ENCODE measurements around the gene TRIM69.
"Not testable (repeated sequence)": the region's sequence is repeated elsewhere in the genome, so short reads cannot be mapped to it uniquely, and the experiment has no call there.

The TRIM69 gene

GRCh38 chr15:44736181-44736765 lies at the start of gene TRIM69:
TRIM69 (plus strand) TSS chr15:44736528; CDS start chr15:44736705, 177 bp downstream.
- Histone ChIP-seq H3K79me2 (ENCODE audit: insufficient read depth, low read length) (no peaks in the 10 kb centered on the region; the same call in 1 of the 2 replicates), H3K4me2 (ENCODE audit: low read depth, low read length, poor library complexity, severe bottlenecking) (no peak within 1 kb of the TSS), H3K27me3 (ENCODE audit: insufficient read depth, low read length, poor library complexity, severe bottlenecking) (no peaks in the 10 kb centered on the region), H4K20me1 (ENCODE audit: insufficient read depth, low read length, poor library complexity, severe bottlenecking) (no peaks in the 10 kb centered on the region), H3K9me3 (ENCODE audit: insufficient read depth, low read depth, low read length) (no peaks in the 10 kb centered on the region), H3K4me1 (ENCODE audit: insufficient read depth, low read length, poor library complexity, severe bottlenecking) (peaks cover 8% of the 10 kb centered on the region), H3F3A (ENCODE audit: low read depth) (no peaks in the 10 kb centered on the region), H3K4me3 (ENCODE audit: low read length, poor library complexity, severe bottlenecking) (no peak within 1 kb of the TSS), H3K36me3 (ENCODE audit: insufficient read depth, low read length) (no peaks in the 10 kb centered on the region), H3K9me2 (replicated peaks; ENCODE audit: low read depth, low read length) (no peaks in the 10 kb centered on the region), H2AFZ (ENCODE audit: low read length) (peak within 1 kb of the TSS; percentile 47; the same call in 1 of the 2 replicates), H3K9ac (ENCODE audit: low read depth, low read length, poor library complexity, severe bottlenecking) (peak within 1 kb of the TSS; percentile 27)
- no peak for TF ChIP-seq EZH2phosphoT487 (IDR thresholded peaks at IDR 0.05; ENCODE audit: borderline replicate concordance)
- TF ChIP-seq, protein P1, sequence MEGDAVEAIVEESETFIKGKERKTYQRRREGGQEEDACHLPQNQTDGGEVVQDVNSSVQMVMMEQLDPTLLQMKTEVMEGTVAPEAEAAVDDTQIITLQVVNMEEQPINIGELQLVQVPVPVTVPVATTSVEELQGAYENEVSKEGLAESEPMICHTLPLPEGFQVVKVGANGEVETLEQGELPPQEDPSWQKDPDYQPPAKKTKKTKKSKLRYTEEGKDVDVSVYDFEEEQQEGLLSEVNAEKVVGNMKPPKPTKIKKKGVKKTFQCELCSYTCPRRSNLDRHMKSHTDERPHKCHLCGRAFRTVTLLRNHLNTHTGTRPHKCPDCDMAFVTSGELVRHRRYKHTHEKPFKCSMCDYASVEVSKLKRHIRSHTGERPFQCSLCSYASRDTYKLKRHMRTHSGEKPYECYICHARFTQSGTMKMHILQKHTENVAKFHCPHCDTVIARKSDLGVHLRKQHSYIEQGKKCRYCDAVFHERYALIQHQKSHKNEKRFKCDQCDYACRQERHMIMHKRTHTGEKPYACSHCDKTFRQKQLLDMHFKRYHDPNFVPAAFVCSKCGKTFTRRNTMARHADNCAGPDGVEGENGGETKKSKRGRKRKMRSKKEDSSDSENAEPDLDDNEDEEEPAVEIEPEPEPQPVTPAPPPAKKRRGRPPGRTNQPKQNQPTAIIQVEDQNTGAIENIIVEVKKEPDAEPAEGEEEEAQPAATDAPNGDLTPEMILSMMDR (conservative IDR thresholded peaks at IDR 0.05; ENCODE audit: low read length), result no peak

GRCh38 chr15:44689318-44689717 lies 47.0 kb upstream of the TRIM69 start:
- H4K20me1 ChIP-seq (ENCODE audit: insufficient read depth, low read length, poor library complexity, severe bottlenecking); H3K27me3 ChIP-seq (ENCODE audit: insufficient read depth, low read length, poor library complexity, severe bottlenecking); H2AFZ ChIP-seq (ENCODE audit: low read length); H3K4me2 ChIP-seq (ENCODE audit: low read depth, low read length, poor library complexity, severe bottlenecking); H3K9ac ChIP-seq (ENCODE audit: low read depth, low read length, poor library complexity, severe bottlenecking); H3K4me3 ChIP-seq (ENCODE audit: low read length, poor library complexity, severe bottlenecking); H3K79me2 ChIP-seq (ENCODE audit: insufficient read depth, low read length); H3F3A ChIP-seq (ENCODE audit: low read depth); H3K4me1 ChIP-seq (ENCODE audit: insufficient read depth, low read length, poor library complexity, severe bottlenecking); H3K36me3 ChIP-seq (ENCODE audit: insufficient read depth, low read length); H3K9me2 ChIP-seq (replicated peaks; ENCODE audit: low read depth, low read length); H3K9me3 ChIP-seq (ENCODE audit: insufficient read depth, low read depth, low read length): not testable (repeated sequence)

GRCh38 chr15:44690245-44690644 lies 46.1 kb upstream of the TRIM69 start:
- not testable (repeated sequence) for H3K9ac ChIP-seq (ENCODE audit: low read depth, low read length, poor library complexity, severe bottlenecking); H3K4me3 ChIP-seq (ENCODE audit: low read length, poor library complexity, severe bottlenecking)

DNA sequence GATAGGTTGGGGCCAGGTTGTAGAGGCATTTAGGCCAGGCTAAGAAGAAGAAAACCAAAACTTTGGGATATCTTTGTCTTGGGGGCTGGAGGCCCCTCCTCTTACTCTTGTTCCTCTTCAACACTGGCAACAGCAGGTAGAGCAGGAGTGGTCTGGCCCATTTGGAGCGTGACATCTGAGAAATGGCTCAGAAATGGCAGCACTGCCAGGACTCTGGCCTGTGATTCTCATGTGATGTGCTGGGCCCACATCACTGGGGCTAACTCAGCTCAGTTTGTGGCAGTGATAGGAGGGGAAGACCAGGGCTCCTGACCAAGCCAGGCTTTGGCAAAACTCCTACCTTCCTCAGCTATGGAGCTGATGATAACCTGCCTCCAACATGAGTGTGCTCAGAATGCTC lies 43.7 kb upstream of the TRIM69 start:
- no peaks in the 10 kb centered on the region for H3K79me2 ChIP-seq (ENCODE audit: insufficient read depth, low read length)
- H3K36me3 ChIP-seq (ENCODE audit: insufficient read depth, low read length), result no peaks in the 10 kb centered on the region
- TF ChIP-seq, protein P1 (conservative IDR thresholded peaks at IDR 0.05; ENCODE audit: low read length), result no peak
- TF ChIP-seq EZH2phosphoT487 (IDR thresholded peaks at IDR 0.05; ENCODE audit: borderline replicate concordance), result no peak
- H3K9me2 ChIP-seq (replicated peaks; ENCODE audit: low read depth, low read length), result no peaks in the 10 kb centered on the region
- H3K4me1 ChIP-seq (ENCODE audit: insufficient read depth, low read length, poor library complexity, severe bottlenecking), result no peaks in the 10 kb centered on the region
- no peaks in the 10 kb centered on the region for H4K20me1 ChIP-seq (ENCODE audit: insufficient read depth, low read length, poor library complexity, severe bottlenecking)
- H3K27me3 ChIP-seq (ENCODE audit: insufficient read depth, low read length, poor library complexity, severe bottlenecking), result no peaks in the 10 kb centered on the region
- no peak overlapping the region for H2AFZ ChIP-seq (ENCODE audit: low read length)
- no peaks in the 10 kb centered on the region for H3F3A ChIP-seq (ENCODE audit: low read depth)
- no peak overlapping the region for H3K9ac ChIP-seq (ENCODE audit: low read depth, low read length, poor library complexity, severe bottlenecking)
- H3K9me3 ChIP-seq (ENCODE audit: insufficient read depth, low read depth, low read length), result no peaks in the 10 kb centered on the region
- H3K4me2 ChIP-seq (ENCODE audit: low read depth, low read length, poor library complexity, severe bottlenecking), result no peak overlapping the region
- H3K4me3 ChIP-seq (ENCODE audit: low read length, poor library complexity, severe bottlenecking), result no peak overlapping the region

More at GRCh38 chr15:44690245-44690644, 46.1 kb upstream of the TRIM69 start:
- H3K27me3 ChIP-seq (ENCODE audit: insufficient read depth, low read length, poor library complexity, severe bottlenecking); H3K4me2 ChIP-seq (ENCODE audit: low read depth, low read length, poor library complexity, severe bottlenecking); H3K4me1 ChIP-seq (ENCODE audit: insufficient read depth, low read length, poor library complexity, severe bottlenecking); H3K9me2 ChIP-seq (replicated peaks; ENCODE audit: low read depth, low read length); H3K36me3 ChIP-seq (ENCODE audit: insufficient read depth, low read length); H3K79me2 ChIP-seq (ENCODE audit: insufficient read depth, low read length); H4K20me1 ChIP-seq (ENCODE audit: insufficient read depth, low read length, poor library complexity, severe bottlenecking); H3K9me3 ChIP-seq (ENCODE audit: insufficient read depth, low read depth, low read length); H2AFZ ChIP-seq (ENCODE audit: low read length); H3F3A ChIP-seq (ENCODE audit: low read depth): not testable (repeated sequence)

Measured in Loucy (cell line).